Activated CD8-positive, alpha-beta memory T cell treated with anti-CD3 and anti-CD28 coated beads for 1 hour (primary cell): ENCODE data around the gene CTXN3.
"Not testable (repeated sequence)": the region's sequence is repeated elsewhere in the genome, so short reads cannot be mapped to it uniquely, and the experiment has no call there.

Source experiments
- DNase-seq, 2 donors: peaks; one replicate each; pipeline ENCODE4 v3.0.0-alpha.2; 2020; ENCODE audit warnings: low read depth in 1 of 2; ENCODE audit errors: extremely low read depth in 1 of 2

Gene CTXN3

DNA sequence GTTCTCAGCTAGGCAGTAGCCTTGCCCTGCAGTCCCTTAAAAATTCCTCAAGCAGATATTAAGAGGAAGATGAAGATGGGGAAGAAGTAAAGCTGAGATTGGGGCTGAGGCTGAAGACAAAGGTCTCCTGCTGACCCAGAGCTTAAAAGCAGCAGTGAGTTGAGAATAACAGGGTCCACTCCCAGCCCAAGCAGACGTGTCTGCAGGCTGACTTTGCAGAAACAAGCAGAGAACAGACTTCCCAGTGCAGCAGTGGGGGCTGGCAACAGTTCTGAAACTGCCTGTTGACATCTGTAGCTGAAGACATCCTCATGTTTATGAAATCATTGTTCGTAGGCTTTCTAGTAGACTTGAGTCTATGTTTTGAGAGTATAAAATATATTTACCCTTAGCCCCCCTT, 1.1 kb downstream of the CTXN3 start:
- no peak for DNase-seq

- no peak for DNase-seq
These were observed 1.8 kb downstream of the CTXN3 start for GRCh38 chr5:127650649-127651048.

- no peak for DNase-seq
These were observed 4.2 kb downstream of the CTXN3 start for GRCh38 chr5:127652952-127653611.

DNA sequence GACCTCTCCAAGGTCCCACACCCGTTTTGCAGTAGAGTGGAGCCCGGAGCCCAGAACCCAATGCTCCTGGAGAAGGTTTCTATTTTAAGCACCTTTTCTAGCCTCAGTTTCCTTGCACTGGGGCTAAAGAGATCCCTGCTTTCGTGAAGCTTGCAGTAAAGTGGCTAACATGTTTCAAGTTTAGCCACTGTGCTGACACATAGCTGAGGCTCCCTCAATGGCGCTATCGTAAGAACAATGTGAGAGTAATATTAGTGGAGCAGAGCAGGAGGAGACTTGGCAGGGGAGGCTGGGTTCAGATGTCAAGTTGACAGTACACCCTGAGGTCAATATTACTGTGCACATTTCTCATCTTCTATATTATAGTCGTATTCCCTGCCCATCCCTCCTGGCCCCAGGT, 7.9 kb downstream of the CTXN3 start:
- no peak for DNase-seq

GRCh38 chr5:127660047-127660733, 11.3 kb downstream of the CTXN3 start:
- DNase-seq: no peak

DNA sequence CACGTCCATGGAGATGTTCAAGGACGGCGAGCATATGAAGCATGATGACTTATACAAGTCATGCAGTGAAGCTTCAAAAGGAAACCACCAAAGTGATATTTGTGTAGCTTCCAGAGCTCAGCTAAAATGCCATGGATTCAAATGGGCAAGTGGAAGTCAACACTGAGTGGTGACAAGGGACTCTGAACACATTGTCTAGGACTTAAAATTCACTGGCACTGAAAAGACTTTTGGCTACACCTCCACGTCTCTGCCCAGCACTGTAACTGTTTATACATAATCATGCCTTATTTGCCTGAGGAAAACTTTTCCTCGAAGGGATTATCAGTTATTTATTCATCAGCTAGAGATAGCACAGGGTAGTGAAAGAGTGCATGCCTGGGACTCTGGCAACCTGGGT, 15.2 kb downstream of the CTXN3 start:
- no peak for DNase-seq

- DNase-seq: no peak
These were observed 16.8 kb downstream of the CTXN3 start for GRCh38 chr5:127665641-127666040.

DNA sequence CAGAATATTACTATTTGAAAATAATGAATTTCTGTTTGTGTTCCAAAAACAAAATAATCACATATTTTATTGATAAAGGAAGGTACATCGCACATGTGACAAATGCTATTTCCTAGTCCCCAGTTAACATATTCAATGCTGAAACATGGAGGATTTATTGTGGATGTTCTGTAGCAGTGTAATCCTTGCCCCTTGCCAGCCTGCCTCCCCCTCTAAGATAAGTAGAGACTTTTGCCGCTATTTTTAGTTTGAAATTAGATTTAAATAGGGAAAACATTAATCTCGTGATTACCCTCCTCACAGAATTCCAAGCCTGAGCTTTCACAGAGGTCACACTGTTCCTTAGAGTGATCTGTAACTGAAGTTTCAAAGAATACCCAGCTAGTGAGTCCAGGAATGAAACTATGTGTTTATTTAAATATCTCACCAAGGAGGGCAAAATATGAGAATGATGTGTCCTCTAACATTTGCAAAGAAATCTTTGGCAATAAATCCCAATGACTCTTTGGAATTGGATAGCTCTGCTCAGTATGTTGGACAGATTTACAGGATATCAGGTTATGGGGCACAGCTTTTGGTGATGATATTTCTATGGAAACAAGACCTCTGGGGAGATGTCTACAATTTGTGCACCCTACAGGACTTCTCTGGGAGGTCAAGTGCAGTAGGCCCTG, 17.3 kb downstream of the CTXN3 start:
- DNase-seq: no peak

- DNase-seq: no peak
These were observed 19.0 kb downstream of the CTXN3 start for GRCh38 chr5:127667926-127668325.

DNA sequence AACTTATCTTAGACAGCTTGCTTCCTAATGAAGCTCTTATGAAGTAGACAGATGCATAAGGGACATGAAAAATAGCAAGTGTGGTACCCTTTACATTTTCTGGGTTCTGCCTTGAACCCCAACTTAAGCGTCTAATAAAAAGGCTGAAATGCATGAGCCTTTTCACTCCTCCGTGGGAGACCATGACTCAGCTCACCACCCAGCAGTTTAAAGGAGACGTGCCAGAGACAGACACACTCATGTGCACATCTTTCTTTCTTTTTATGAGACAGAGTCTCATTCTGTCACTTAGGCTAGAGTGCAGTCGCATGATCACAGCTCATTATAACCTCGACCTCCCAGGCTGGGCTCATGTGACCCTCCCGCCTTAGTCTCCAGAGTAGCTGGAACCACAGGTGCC, 22.3 kb downstream of the CTXN3 start:
- no peak for DNase-seq

GRCh38 chr5:127673117-127673800, 24.4 kb downstream of the CTXN3 start:
- DNase-seq: no peak

DNA sequence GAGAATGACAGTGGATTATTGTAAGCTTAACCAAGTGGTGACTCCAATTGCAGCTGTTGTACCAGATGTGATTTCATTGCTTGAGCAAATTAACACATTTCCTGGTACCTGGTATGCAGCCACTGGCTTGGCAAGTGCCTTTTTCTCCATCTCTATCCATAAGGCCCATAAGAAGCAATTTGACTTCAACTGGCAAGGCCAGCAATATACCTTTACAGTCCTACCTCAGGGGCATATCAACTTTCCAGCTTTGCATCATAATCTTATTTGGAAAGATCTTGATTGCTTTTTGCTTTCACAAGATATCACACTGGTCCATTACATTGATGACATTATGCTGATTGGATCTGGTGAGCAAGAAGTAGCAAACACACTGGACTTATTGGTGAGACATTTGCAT, 28.1 kb downstream of the CTXN3 start:
- DNase-seq: not testable (repeated sequence)

GRCh38 chr5:127679691-127680330, 30.9 kb downstream of the CTXN3 start:
- not testable (repeated sequence) for DNase-seq

GRCh38 chr5:127680595-127680994, 31.7 kb downstream of the CTXN3 start:
- no peak for DNase-seq

- no peak for DNase-seq
These were observed 34.1 kb downstream of the CTXN3 start for GRCh38 chr5:127683008-127683407.

GRCh38 chr5:127684726-127685467, 36.0 kb downstream of the CTXN3 start:
- DNase-seq: no peak

- no peak for DNase-seq
These were observed 36.8 kb downstream of the CTXN3 start for GRCh38 chr5:127685662-127686061.

DNA sequence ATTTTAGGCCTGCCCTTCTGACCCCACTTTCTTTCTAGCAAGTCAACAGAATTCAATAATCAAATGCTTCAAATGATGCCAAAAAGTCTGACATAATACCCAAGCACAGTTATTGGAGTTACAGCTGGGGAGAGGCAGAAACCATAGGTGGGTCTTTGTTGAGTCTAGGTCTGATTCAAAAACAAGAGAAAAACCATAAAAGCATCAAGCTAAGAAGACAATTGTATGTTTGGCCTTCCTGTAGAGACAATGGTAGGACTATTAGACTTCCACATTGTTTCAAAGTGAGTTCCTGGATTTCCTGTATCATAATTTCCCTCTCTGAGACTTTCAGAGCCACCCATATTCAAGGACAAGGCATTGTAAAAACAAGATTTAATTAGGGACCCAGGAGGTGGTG, 37.5 kb downstream of the CTXN3 start:
- DNase-seq: no peak

- no peak for DNase-seq
These were observed 45.8 kb downstream of the CTXN3 start for GRCh38 chr5:127694518-127695171.

DNA sequence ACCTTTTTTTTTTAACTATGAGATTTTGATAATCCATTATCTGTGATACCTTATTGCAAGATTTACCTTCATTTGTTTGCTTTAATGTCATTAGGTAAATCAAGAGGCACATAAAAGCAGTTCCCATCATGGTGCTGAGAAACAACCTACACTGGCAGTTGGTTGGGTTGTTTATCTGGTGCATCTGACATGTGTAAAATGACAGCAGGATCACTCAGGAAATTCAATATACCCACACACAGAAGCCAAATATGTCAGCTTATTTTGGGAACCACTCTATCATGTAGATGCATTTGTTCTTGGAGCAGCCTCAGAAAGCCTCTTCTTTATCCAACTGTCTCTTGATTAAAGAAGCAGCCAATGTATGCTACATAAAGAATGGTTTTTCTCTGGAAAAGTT, 46.5 kb downstream of the CTXN3 start:
- DNase-seq: no peak
